ENCODE measurements around the gene PAPPA.

- TF ChIP-seq BCL11A (tag by site-specific recombination; IDR thresholded peaks at IDR 0.05; ENCODE audit: low read depth) = no peak
- no peak for TF ChIP-seq ZNF292 (tag by site-specific recombination; IDR thresholded peaks at IDR 0.05; ENCODE audit: borderline replicate concordance, low read depth)
- no peak; the same call in 1 of the 2 replicates for TF ChIP-seq ZNF629 (tag by site-specific recombination; IDR thresholded peaks at IDR 0.05)
- TF ChIP-seq, protein P1, sequence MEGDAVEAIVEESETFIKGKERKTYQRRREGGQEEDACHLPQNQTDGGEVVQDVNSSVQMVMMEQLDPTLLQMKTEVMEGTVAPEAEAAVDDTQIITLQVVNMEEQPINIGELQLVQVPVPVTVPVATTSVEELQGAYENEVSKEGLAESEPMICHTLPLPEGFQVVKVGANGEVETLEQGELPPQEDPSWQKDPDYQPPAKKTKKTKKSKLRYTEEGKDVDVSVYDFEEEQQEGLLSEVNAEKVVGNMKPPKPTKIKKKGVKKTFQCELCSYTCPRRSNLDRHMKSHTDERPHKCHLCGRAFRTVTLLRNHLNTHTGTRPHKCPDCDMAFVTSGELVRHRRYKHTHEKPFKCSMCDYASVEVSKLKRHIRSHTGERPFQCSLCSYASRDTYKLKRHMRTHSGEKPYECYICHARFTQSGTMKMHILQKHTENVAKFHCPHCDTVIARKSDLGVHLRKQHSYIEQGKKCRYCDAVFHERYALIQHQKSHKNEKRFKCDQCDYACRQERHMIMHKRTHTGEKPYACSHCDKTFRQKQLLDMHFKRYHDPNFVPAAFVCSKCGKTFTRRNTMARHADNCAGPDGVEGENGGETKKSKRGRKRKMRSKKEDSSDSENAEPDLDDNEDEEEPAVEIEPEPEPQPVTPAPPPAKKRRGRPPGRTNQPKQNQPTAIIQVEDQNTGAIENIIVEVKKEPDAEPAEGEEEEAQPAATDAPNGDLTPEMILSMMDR (tag by site-specific recombination; IDR thresholded peaks at IDR 0.05) = no peak
Observed at GRCh38 chr9:116156621-116157314, 3.2 kb downstream of the PAPPA start.

Data from HEK293 (cell line).